GM21619 (cell line): ENCODE results near the gene KCNK17.
A peak's percentile ranks its signal among the peaks of the same experiment; 100 is the strongest.

ENCODE experiments used
- ATAC-seq: cut with Tn5 transposase; IDR thresholded peaks from one replicate; pipeline ENCODE4 v1.9.1; 2021; ENCODE audit not compliant: unreplicated experiment

Gene KCNK17

GRCh38 chr6:39338397-39338796 lies 24.2 kb upstream of the KCNK17 start:
- ATAC-seq, result no peak

GRCh38 chr6:39335780-39336545 lies 21.7 kb upstream of the KCNK17 start:
- peak; percentile 70 for ATAC-seq

GRCh38 chr6:39333644-39334438 lies 19.6 kb upstream of the KCNK17 start:
- ATAC-seq, result no peak

GRCh38 chr6:39330476-39330875 lies 16.3 kb upstream of the KCNK17 start:
- ATAC-seq, result no peak

- peak; percentile 81 for ATAC-seq
These were observed 15.8 kb upstream of the KCNK17 start for GRCh38 chr6:39330057-39330456.

- no peak for ATAC-seq
These were observed 13.8 kb upstream of the KCNK17 start for GRCh38 chr6:39328066-39328465.

GRCh38 chr6:39327507-39327906 lies 13.3 kb upstream of the KCNK17 start:
- ATAC-seq, result no peak

GRCh38 chr6:39322306-39322850 lies 8.2 kb upstream of the KCNK17 start, which contains the start of gene KCNK16:
Gene KCNK16, minus strand, starts transcription at chr6:39322702. Its CDS starts 162 bp downstream, at chr6:39322540.
- ATAC-seq, result no peak

GRCh38 chr6:39321761-39322160 lies 7.5 kb upstream of the KCNK17 start:
- ATAC-seq, result no peak

- no peak for ATAC-seq
These were observed 6.3 kb upstream of the KCNK17 start for GRCh38 chr6:39320363-39320984.

- no peak for ATAC-seq
These were observed 5.6 kb upstream of the KCNK17 start for GRCh38 chr6:39319621-39320362.

- ATAC-seq, result no peak
These were observed 3.0 kb upstream of the KCNK17 start for GRCh38 chr6:39317256-39317655.

GRCh38 chr6:39313526-39314272 lies 520 bp downstream of the KCNK17 start:
- ATAC-seq, result no peak

- ATAC-seq, result no peak
These were observed 1.2 kb downstream of the KCNK17 start for GRCh38 chr6:39312912-39313525.

GRCh38 chr6:39310542-39310941 lies 3.7 kb downstream of the KCNK17 start:
- no peak for ATAC-seq

- no peak for ATAC-seq
These were observed 4.2 kb downstream of the KCNK17 start for GRCh38 chr6:39309942-39310531.

- ATAC-seq, result no peak
These were observed 6.8 kb downstream of the KCNK17 start for GRCh38 chr6:39307462-39307861.

- ATAC-seq, result no peak
These were observed 9.3 kb downstream of the KCNK17 start for GRCh38 chr6:39304951-39305350.
